CD14-positive monocyte (primary cell): ENCODE measurements around the gene CD93. TPM values are rescaled to one million over a fixed set of nuclear protein-coding genes. Genes with fewer than 3 reads are reported as not detected.

Experiments used
- DNase-seq, 3 donors: peaks; one replicate each; pipeline ENCODE4 v3.0.0-alpha.2; 2011 to 2022
- H2AFZ ChIP-seq: 2 replicates; pipeline ENCODE4 v1.6.0; 2012; ENCODE audit warnings: mild to moderate bottlenecking, low read depth, low read length, inconsistent platforms; ENCODE audit not compliant: insufficient read depth, poor library complexity, severe bottlenecking
- H3K27ac ChIP-seq, 2 donors: 1 replicate in 1 of 2; 2 replicates in 1 of 2; pipeline ENCODE4 v1.5.1; 2012 to 2013; ENCODE audit warnings: low read length in 2 of 2, control low read depth in 1 of 2, inconsistent platforms in 1 of 2, low read depth in 1 of 2, mild to moderate bottlenecking in 1 of 2
- H3K27me3 ChIP-seq, 2 donors: one replicate each; pipeline versions ENCODE4 v1.6.0 to v1.6.1; 2011 to 2013; ENCODE audit warnings: low read length in 2 of 2; ENCODE audit not compliant: control insufficient read depth in 2 of 2, insufficient read depth in 2 of 2
- H3K36me3 ChIP-seq, 2 donors: replicated peaks in 1 of 2; 1 replicate in 1 of 2; 2 replicates in 1 of 2; pipeline versions ENCODE4 v1.5.1 to v1.6.1; 2012 to 2013; ENCODE audit warnings: low read length in 2 of 2, control low read depth in 1 of 2, inconsistent platforms in 1 of 2, mild to moderate bottlenecking in 1 of 2; ENCODE audit not compliant: insufficient read depth in 2 of 2, control insufficient read depth in 1 of 2
- H3K4me1 ChIP-seq, 2 donors: 1 replicate in 1 of 2; 2 replicates in 1 of 2; pipeline versions ENCODE4 v1.5.1 to v1.6.1; 2012 to 2013; ENCODE audit warnings: low read length in 2 of 2, control low read depth in 1 of 2, inconsistent platforms in 1 of 2, mild to moderate bottlenecking in 1 of 2, moderate library complexity in 1 of 2; ENCODE audit not compliant: insufficient read depth in 2 of 2, control insufficient read depth in 1 of 2
- H3K4me2 ChIP-seq: replicated peaks from 2 replicates; pipeline ENCODE3; 2012; ENCODE audit warnings: low read length, moderate library complexity, mild to moderate bottlenecking; ENCODE audit not compliant: poor library complexity, severe bottlenecking; ENCODE audit errors: extremely low read depth
- H3K4me3 ChIP-seq, 3 experiments: fragments of 200-600 bp in 1 of 3; sonication (generic) in 1 of 3; replicated peaks in 1 of 3; 1 replicate in 2 of 3; 2 replicates in 1 of 3; pipeline ENCODE4 v1.5.1; 2011 to 2013; ENCODE audit warnings: low read length in 3 of 3, mild to moderate bottlenecking in 3 of 3, control low read depth in 2 of 3, low read depth in 2 of 3, inconsistent platforms in 1 of 3, moderate library complexity in 1 of 3
- H3K79me2 ChIP-seq: 2 replicates; pipeline ENCODE4 v1.6.0; 2012; ENCODE audit warnings: mild to moderate bottlenecking, control low read depth, inconsistent platforms, low read length, moderate library complexity; ENCODE audit not compliant: insufficient read depth
- H3K9ac ChIP-seq: 2 replicates; pipeline ENCODE4 v1.6.0; 2017; ENCODE audit warnings: low read length, mild to moderate bottlenecking; ENCODE audit not compliant: insufficient read depth, poor library complexity, severe bottlenecking
- H3K9me3 ChIP-seq, 2 donors: replicated peaks in 1 of 2; 1 replicate in 1 of 2; 2 replicates in 1 of 2; pipeline versions ENCODE4 v1.5.1 to v1.6.1; 2012 to 2013; ENCODE audit warnings: low read length in 2 of 2, control low read depth in 1 of 2; ENCODE audit not compliant: control insufficient read depth in 1 of 2, insufficient read depth in 1 of 2
- H4K20me1 ChIP-seq: 2 replicates; pipeline ENCODE4 v1.6.0; 2012; ENCODE audit warnings: mild to moderate bottlenecking, low read length, control low read depth, moderate library complexity; ENCODE audit not compliant: insufficient read depth
- H3K27ac Mint-ChIP-seq, 7 donors: one replicate each; pipeline ENCODE4 v1.8.0; 2020; ENCODE audit warnings: mild to moderate bottlenecking in 7 of 7, mixed read lengths in 7 of 7, moderate library complexity in 6 of 7, inconsistent platforms in 2 of 7
- H3K27me3 Mint-ChIP-seq, 3 donors: one replicate each; pipeline ENCODE4 v1.8.0; 2021 to 2022; ENCODE audit warnings: low read depth in 3 of 3, mild to moderate bottlenecking in 3 of 3, mixed read lengths in 3 of 3, moderate library complexity in 3 of 3, inconsistent platforms in 1 of 3
- H3K36me3 Mint-ChIP-seq, 2 donors: one replicate each; pipeline ENCODE4 v1.8.0; 2020; ENCODE audit warnings: mixed read lengths in 2 of 2, inconsistent platforms in 1 of 2, mild to moderate bottlenecking in 1 of 2
- H3K4me1 Mint-ChIP-seq: one replicate; pipeline ENCODE4 v1.8.0; 2020; ENCODE audit warnings: mild to moderate bottlenecking, mixed read lengths
- H3K4me3 Mint-ChIP-seq, 2 donors: one replicate each; pipeline ENCODE4 v1.8.0; 2020; ENCODE audit warnings: mild to moderate bottlenecking in 2 of 2, mixed read lengths in 2 of 2, moderate library complexity in 1 of 2
- H3K9me3 Mint-ChIP-seq, 7 donors: one replicate each; pipeline ENCODE4 v1.8.0; 2020 to 2022; ENCODE audit warnings: mixed read lengths in 7 of 7, mild to moderate bottlenecking in 6 of 7, moderate library complexity in 6 of 7, inconsistent platforms in 2 of 7
- WGBS: methylation state at CpG from one replicate; pipeline ENCODE4 v1.1.5; 2013; ENCODE audit warnings: missing lambda C conversion rate; ENCODE audit not compliant: insufficient coverage; 5-methylcytosine and 5-hydroxymethylcytosine counted together
- intact Hi-C, 2 donors: fragments of 100-400 bp; cut with micrococcal nuclease; formaldehyde crosslinking; loops; one replicate each; pipeline versions ENCODE4 v1.15.0 to v1.15.1; 2023
- polyA plus RNA-seq, 3 donors: library from polyadenylated mRNA; depleted of rRNA in 1 of 3; unstranded in 2 of 3; stranded (reverse) in 1 of 3; fragments of 300-500 nt in 2 of 3; fragments of >200 nt in 1 of 3; fragmentation: Illumina TruSeq in 2 of 3; gene quantifications; 1 replicate in 2 of 3; 2 replicates in 1 of 3; pipeline ENCODE4 v1.2.3, GENCODE V29; 2012 to 2021
- TF ChIP-seq, protein P1 (sequence below): fragments of 200-600 bp; IDR thresholded peaks from one replicate; pipeline ENCODE4 v1.8.0; 2022; ENCODE audit warnings: antibody characterized with exemption, mild to moderate bottlenecking

The CD93 gene
- polyA plus RNA-seq, 3 donors = 26.0 to 170 (median 48.9) TPM

GRCh38 chr20:23043376-23043775 is 42.7 kb downstream of the CD93 start:
- intact Hi-C loops = loop anchor here in 1 of 2 donors (10.0 kb wide), 1 partner anchor 349 kb away; no protein-coding TSS in a partner anchor
- Histone ChIP-seq H3K4me1 (peaks cover 23 to 50% of the 10 kb centered on the region in 2 donors), H3K4me3 (no peak overlapping the region), H3K9me3 (no peaks in the 10 kb centered on the region), H3K9ac (no peak overlapping the region), H3K4me2 (no peak overlapping the region), H3K36me3 (peaks cover 0 to 7% of the 10 kb centered on the region in 2 donors), H3K79me2 (peaks cover 8% of the 10 kb centered on the region), H3K27me3 (peaks cover 14 to 18% of the 10 kb centered on the region in 2 donors), H3K27ac (no peak overlapping the region), H4K20me1 (peaks cover 33% of the 10 kb centered on the region), H2AFZ (no peak overlapping the region)
- Mint-ChIP-seq H3K9me3 (peaks cover 0 to 9% (median 3%) of the 10 kb centered on the region in 7 donors), H3K36me3 (peaks cover 17 to 18% of the 10 kb centered on the region in 2 donors), H3K27ac (no peak overlapping the region), H3K4me1 (peaks cover 50% of the 10 kb centered on the region), H3K4me3 (no peak overlapping the region), H3K27me3 (peaks cover 25 to 41% (median 33%) of the 10 kb centered on the region in 3 donors)
- DNase-seq = no peak
- WGBS = 91% methylated on average over 5 of the region's 6 CpGs
- TF ChIP-seq, protein P1, sequence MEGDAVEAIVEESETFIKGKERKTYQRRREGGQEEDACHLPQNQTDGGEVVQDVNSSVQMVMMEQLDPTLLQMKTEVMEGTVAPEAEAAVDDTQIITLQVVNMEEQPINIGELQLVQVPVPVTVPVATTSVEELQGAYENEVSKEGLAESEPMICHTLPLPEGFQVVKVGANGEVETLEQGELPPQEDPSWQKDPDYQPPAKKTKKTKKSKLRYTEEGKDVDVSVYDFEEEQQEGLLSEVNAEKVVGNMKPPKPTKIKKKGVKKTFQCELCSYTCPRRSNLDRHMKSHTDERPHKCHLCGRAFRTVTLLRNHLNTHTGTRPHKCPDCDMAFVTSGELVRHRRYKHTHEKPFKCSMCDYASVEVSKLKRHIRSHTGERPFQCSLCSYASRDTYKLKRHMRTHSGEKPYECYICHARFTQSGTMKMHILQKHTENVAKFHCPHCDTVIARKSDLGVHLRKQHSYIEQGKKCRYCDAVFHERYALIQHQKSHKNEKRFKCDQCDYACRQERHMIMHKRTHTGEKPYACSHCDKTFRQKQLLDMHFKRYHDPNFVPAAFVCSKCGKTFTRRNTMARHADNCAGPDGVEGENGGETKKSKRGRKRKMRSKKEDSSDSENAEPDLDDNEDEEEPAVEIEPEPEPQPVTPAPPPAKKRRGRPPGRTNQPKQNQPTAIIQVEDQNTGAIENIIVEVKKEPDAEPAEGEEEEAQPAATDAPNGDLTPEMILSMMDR = no peak

DNA sequence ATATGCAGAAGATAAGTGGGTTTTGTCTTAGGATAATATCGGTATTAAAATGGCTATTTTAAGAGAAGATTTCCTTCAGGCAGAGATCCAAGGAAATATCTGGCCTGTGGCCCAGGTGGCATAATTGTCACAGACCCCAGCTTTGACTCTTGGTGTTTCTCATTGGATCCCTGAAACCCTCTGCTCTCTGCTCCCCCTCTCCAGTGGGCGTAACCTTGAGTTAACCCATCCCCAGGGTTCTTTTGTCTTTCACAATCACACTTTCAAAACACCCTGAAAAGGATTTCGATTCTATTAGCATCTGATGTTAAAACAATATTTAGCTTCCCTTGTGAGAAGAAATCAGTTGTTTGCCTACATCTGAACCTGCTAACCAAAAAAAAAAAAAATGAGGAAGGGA is 43.9 kb downstream of the CD93 start:
- Mint-ChIP-seq H3K4me1 (peaks cover 39% of the 10 kb centered on the region), H3K36me3 (peaks cover 12 to 13% of the 10 kb centered on the region in 2 donors), H3K4me3 (no peak overlapping the region), H3K27me3 (peaks cover 25 to 41% (median 36%) of the 10 kb centered on the region in 3 donors), H3K27ac (no peak overlapping the region), H3K9me3 (peaks cover 0 to 4% (median 1%) of the 10 kb centered on the region in 7 donors)
- WGBS = 80% methylated on average over 1 of the region's 3 CpGs
- DNase-seq = no peak
- peaks cover 22% of the 10 kb centered on the region for H4K20me1 ChIP-seq
- H3K36me3 ChIP-seq = peaks cover 0 to 7% of the 10 kb centered on the region in 2 donors
- no peak overlapping the region for H3K4me3 ChIP-seq
- H3K79me2 ChIP-seq = peaks cover 5% of the 10 kb centered on the region
- peaks cover 18 to 19% of the 10 kb centered on the region in 2 donors for H3K27me3 ChIP-seq
- intact Hi-C loops = loop anchor here in 1 of 2 donors (10.0 kb wide), 1 partner anchor 347 kb away; no protein-coding TSS in a partner anchor
- H3K4me1 ChIP-seq = peaks cover 12 to 39% of the 10 kb centered on the region in 2 donors
- H2AFZ ChIP-seq = no peak overlapping the region
- no peak overlapping the region for H3K9ac ChIP-seq
- no peaks in the 10 kb centered on the region for H3K9me3 ChIP-seq
- H3K27ac ChIP-seq = no peak overlapping the region
- no peak overlapping the region for H3K4me2 ChIP-seq
- TF ChIP-seq, protein P1 = no peak
